GM21576 (cell line): ENCODE measurements around the gene CAPZB.

Source experiments
- ATAC-seq: cut with Tn5 transposase; IDR thresholded peaks from one replicate; pipeline ENCODE4 v1.9.1; 2021; ENCODE audit warnings: mild to moderate bottlenecking, moderate library complexity; ENCODE audit not compliant: unreplicated experiment

Gene CAPZB

DNA sequence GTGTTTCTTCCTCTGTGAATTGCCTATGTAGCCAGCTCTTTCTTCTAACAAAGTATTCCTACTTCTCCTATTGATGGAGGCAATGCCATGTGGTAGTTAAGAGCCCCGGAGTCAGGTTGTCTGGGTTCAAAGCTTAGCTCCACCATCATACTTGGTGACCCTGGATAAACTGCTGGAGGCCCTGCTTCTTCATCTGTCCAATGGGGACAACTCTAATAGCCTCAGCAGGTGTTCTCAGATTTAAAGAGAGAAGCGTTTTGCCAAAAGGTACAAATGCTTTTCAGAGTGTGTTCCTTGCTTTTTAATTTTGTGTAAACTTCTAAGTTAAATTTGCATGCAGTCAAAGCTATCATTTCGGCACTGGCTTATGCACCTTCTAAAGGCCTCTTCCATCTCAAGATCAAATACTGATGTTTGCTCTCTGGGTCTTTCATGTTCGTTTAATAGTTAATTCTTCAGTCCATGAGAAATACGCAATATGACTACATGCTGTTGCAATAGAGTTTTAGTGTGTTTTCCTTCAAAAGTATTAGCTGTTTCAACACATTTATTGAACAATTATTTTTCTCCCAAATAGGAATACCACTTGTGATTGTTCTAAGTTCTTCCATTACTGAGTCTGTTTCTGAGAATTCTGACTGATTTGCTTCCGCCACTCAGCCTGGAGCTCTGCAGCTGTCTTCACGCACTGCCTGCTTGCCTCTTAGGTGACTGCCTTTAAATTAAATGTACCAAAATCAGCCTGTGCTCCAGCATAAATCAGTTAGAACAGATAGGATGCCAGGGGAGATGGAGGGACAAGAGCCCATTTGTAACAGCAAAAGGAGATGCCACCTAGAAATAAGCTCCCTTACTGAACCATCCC, 75.6 kb downstream of the CAPZB start:
- ATAC-seq, result no peak

DNA sequence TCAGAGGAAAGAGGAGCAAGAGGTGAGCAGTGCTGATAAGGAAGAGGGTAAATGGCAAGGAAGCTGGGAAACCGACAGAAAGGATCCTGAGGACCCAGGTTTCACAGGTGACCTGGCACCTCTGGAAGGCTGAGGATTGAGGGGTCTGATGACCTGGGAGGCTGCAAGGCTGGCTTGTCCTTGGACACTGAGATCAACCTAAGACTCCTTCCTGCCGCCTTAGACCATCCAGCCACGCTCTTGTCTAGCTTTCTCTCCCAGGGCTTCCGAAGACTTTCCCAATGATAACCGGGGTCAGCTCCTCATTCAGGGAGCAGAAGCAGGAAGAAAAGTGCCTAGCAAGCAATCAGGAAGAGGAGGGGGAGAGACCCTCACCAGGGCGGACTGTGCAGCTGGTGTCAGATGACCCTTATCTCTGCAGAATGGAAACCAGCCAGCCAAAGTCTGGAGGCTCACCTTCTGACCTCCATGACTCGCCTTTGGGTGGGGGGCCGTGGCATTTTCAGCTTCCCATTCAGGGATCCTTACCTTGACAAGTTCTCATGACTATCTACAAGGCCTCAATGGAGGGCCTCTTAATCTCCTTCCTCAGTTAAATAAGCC, 77.7 kb downstream of the CAPZB start:
- no peak for ATAC-seq

DNA sequence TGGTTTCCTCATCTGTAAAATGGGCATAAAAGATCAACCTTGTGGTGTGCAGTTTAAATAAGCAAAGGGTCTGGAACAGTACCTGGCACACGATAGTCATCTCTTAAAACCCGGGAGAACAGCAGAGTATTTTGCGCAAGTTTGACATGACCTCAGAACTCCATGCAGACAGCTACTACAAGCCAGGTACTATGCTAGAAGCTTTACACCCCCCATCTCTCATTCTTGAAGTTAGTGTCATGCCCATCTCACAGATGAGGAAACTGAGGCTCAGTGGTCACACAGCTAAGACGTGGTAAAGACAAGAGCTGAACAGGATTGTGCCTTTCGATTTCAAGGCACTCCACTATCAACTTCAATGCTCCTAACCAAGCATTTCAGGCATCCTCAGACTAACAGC, 78.7 kb downstream of the CAPZB start:
- no peak for ATAC-seq

DNA sequence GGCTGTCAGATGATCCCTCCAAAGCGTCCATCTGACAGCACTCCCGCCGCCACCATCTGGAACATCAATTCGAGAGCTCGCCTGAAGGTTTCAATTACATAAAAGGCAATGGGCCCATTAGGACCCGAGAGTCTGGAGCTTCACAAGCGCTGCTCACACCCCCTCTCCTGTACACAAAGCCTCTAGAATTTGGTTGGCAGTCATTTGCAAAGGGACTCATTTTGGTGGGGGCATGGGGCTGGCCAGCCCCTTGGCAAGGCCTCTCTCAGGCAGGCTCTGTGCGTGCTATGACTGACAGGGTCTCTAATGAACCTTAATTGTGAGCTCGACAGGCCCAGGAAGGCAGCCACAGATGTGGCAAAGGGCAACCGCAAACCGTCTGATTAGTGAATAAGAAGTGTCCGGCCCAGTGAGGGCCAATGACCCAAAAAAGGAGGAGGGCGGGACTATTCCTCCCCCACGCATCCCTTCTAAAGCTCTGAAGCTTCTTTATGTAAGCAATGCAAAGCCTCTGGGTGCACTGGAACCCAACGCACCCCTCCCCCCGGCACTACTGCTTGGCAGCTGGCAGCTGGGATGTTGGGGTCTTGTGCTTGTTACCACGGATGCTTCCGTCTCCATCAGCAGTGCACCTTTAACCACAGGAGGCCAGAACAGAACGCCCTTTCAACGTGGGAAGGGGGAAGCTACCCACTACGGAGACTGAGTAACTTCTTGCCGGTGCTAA, 79.4 kb downstream of the CAPZB start:
- no peak for ATAC-seq

DNA sequence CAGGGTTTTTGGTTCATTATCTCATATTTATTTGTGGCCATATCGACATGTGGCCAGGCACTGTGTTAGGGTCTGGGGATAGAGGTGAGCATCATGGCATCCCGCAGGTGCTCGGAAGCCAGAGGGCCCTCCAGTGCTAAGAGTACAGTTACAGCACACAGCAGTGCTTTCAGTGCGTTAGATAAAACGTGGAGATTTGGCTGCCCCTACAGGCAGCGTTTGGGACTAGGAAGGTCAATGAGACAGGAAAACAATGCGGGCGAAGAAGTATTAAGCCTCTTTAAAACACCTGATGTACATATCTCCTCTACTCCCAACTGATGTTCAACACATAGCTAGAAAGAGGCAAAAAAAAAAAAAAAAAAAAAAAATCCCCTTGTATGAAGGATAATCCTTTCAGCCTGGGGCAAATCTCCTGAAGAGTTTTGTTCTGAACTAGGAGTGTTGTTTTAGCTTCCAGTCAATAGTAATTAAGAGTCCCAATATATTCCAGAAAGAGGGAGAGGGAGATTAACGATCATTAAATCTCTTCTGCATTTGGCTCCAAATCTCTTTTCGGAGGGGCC, 80.1 kb downstream of the CAPZB start:
- ATAC-seq, result no peak

DNA sequence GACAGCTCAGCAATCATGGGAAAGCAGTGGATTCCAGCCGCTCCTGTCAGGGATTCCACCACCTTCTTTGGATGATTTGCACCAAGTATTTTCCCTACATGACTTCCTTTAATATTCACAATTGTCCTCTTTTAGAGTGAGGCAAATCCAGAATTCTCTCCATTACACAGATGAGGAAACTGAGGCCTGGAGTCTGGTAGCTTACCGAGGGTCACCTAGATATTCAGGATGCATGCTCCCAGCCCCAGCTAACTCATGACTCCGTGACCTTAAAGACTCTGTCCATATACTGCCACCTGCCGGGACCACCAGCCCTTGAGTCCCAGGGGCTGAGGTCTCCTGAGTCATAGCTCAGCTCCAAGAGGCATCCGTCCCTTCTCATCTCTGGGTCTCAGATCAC, 80.6 kb downstream of the CAPZB start:
- no peak for ATAC-seq

DNA sequence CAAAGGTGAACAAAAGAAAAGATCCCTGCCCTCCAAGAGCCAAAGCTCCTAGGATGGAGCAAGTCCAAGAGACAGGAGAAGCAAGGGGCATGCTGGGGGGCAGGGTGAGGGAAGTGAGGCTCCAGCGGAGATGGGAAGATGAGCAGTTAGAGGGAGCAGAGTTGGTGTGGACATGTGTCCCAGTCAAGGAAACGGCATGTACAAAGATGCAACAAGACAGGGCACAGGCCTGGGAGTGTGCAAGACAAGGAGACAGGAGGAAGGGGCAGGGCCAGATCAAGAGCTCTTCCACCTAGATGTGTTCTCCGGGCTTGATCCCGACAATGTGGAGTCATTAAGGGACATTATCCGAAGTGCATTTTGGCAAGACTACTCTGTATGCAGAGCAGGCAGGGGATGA, 82.1 kb downstream of the CAPZB start:
- no peak for ATAC-seq

DNA sequence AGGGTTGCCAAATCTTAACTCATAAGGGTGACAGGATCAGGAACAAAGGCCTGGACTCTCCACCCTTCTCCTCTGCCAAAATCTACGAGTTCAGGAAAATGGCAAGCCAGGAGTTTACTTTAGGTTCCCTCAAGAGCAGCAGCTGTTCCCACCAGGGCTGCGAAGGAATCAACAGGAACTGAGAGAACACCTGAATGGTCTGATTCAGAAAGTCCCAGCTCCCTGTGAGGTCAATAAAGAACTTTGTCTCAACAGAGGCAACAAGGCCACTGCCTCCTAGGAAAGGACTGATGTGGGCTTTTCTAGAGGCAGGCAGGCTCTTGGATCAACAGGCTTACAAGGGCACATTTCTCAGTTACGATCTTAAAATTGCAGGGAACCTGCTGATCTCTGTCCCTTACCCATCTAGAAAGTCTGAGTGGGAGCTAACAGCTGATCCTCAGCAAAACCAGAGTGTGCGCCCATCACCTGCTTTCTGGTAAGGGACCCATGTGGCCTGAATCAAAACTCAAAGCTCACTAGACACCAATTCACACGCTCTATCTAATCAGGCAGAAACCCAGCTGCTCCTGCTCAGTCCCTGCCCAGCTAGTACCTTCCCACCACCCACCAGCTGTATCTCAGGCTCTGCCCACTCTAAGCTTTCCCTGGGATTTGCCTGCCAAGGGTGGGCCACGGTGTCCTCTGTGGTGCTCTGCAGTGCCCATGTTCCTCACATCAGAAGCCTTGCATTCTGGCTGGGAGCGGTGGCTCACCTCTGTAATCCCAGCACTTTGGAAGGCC, 83.1 kb downstream of the CAPZB start:
- no peak for ATAC-seq

DNA sequence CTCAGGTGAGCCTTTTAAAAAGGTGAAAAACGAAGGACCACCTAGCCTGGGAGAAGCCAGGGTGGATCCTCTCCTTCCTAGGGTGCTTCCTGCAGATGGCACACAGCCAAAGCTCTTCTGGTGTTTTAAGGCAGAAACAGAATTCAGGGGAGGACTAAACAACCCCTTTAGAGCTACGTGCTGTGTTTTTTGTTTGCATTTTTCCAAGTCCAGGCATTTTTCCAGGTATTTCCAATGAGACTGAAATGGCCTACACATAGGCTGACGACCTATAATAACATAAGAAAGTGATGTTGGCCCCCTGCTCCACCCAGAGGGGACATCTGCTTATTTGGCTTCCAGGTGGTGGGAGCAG, 83.8 kb downstream of the CAPZB start:
- ATAC-seq, result no peak

DNA sequence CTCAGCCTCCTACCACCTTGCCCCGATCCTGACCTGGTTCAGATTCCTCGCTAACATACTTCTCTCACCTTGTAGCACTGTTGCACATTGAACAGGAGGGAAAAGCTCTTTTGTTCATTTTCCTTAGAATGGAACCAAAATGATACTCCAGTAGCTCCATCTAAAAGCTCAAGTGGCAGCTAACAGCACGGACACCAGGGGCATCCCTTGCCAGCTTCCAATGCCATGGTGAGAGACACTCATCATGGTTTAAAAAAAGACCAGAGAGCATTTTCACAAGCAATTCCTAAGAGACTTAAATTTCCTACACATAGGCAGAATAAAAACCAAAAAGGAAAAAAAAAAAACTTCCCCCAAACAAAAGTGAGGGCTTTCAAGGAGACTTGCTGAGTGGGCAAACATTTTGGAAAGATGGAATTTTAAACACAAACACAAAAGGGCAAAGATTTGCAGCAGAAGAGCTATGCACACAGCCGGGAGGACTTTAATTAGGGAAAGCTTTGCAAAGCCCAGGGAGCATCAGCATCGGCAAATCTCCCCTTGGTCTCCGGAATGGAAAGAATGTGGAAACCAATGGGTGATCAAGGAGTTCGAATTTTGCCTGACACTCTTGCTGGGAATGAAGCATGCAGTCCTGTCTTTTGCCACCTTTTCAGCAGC, 84.3 kb downstream of the CAPZB start:
- ATAC-seq, result no peak

DNA sequence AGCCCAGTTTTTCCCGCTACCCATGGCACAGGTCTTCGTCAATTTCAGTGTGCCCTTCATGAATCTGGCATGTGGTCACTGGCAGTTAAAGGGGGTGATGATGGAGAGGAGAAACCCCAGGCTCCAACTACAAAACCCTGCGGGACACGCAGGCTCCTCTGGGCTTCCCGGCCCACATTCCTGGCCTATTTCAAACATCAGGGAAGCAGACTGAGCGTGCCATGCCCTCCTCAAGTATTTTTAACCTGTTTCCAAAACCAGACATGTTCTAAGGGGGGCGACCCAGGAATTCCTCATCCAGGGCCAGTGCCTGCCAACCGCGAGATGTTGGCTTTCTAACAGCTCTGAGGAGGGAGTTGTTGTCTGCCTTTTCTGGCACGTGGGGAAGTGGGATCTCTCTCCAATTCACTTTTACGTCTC, 85.1 kb downstream of the CAPZB start:
- no peak for ATAC-seq

DNA sequence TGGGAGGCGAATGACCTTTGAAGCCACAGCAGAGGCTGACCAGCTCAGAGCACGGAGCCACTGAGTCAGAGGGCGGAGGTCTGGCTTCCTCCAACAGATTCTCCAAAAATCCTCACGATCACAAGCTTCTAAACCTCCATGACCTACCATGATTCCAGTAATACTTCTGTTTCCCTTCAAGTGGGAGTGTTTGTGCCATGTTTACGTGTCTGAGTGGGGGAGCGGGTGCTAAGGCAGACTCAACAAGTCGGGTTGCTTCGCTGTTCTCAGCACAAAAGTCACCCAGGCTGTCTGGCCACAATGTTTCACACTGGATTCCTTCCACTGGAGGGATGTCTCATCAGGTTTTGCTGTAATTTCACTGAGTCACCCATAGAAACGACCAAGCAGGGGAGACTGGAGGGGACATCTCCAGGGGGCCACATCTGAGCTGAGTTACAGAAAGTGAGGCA, 87.0 kb downstream of the CAPZB start:
- ATAC-seq, result no peak

DNA sequence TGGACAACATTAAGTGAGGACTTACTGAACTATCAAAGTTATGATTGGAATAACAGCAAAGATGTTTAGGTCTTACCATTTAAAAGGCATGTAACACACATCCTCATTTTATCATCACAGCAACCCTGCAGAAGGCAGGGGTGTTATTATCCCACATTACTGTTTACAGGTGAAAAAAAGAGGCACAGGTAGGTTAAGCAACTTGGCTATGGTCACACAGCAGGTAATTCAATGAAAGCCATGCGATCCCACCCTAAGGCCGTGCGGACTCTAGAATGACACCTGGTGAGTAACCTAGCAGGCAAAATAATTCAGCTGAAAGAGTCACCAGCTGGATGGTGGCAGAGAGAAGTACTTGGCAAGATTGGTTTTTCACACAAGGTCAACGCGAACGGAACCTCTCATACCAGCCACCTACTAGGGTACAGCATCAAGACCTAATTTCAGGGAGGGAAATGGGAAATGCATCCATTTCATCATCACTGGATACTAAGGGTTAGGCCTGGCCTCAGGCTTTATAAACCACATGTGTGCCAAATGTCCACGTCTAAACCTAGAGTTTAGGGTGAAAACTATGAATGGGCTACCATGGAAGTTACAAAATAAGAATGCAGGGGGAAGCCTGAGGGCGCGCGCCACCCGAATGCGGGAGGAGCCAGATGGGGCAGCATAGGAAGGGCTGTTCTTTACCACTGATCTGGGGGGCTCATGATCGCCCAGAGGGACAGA, 88.0 kb downstream of the CAPZB start:
- no peak for ATAC-seq

DNA sequence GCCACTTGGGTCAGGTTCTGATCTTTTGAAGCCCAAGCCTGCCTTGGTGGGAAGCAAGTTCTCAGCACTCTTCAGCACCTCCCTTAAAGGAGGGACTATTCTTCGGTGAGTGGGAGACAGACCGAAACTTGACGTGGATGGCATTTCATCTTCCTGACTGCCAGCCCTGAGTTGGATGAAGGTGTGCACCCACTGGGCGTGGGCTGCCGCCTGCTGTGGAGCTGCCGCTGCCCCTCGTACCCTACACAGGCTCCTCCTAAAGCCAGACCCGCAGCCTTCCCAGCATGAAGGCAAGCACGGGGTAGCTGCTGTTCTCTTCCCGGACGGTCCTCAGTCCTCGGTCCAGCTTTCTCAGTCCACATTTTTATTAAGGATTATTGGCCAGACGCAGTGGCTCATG, 89.1 kb downstream of the CAPZB start:
- no peak for ATAC-seq

DNA sequence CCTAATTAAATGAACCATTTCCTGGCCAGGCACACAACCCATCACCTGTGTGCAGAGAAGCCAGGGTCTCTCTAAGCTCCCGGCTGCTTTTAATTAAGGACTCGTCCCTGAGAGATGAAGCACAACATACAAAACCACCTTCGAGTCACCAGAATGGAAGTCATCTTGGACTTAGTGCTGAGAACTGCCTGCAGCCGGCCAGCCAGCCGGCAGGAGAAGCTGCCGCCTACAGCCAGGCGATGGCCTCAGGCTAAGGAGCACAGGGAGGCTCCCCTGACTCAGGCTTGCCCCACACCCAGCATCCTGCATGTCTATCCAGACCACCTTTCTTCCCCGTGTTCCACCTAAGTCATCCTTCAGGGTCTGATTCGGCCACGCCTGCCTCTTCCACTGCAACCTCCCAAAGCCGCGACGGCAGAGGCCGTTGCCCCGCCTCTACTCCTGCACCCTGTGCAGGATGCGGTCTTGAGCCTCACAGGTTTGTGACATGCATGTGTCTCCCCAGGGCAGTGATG, 89.6 kb downstream of the CAPZB start:
- no peak for ATAC-seq

DNA sequence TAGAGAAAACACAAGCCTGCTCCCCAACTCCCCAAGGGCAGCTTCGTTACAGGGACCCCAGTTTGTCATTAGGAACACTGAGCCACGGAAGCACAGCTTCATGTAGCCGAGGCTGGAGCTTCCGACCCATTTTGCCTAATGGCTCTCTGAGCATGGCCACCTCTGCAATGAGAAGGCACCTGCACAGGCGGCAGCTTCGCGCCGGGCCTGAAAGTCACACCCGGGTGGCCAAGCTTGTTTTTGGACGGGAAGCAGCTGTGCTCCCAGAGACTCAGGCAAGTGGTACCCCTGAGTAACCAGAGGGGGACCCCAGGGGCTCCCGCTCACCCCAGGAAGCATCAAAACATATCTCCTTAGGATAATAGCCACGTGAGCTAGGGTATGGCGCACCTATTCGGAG, 92.3 kb downstream of the CAPZB start:
- ATAC-seq, result no peak

DNA sequence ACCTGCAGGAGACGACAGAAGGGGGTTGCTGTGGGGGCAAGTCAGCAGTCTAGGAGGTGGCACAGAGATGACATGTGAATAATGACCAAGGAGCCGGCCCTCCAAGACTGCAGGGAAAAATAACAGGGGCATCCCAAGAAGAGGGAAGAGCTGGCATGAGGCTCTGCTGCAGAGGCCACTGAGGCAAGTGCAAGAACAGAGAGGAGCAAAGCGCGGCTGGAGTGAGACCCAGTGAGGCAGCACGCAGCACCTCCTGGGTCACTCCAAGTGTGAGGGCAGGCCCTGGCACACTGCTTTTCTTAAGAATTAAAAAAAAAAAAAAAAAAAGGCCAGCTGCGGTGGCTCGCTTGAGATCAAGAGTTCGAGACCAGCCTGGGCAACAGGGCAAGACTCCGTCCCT, 93.1 kb downstream of the CAPZB start:
- ATAC-seq, result no peak

DNA sequence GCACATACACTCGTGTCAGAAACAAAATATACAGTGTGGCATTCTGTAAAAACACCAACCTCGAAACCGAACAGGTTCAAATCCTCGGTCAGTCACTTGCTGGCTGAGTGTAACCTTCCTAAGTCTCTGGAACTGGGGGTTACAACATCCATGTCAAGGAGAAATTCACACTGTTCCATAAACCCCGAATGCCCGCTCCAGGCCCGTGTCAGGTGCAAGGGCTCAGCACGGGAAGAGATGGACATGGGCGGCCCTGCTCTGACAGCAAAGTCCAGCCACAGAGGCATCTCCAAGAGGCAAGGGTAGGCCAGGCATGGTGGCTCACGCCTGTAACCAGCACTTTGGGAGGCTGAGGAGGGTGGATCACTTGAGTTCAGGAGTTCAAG, 93.8 kb downstream of the CAPZB start:
- ATAC-seq, result no peak

DNA sequence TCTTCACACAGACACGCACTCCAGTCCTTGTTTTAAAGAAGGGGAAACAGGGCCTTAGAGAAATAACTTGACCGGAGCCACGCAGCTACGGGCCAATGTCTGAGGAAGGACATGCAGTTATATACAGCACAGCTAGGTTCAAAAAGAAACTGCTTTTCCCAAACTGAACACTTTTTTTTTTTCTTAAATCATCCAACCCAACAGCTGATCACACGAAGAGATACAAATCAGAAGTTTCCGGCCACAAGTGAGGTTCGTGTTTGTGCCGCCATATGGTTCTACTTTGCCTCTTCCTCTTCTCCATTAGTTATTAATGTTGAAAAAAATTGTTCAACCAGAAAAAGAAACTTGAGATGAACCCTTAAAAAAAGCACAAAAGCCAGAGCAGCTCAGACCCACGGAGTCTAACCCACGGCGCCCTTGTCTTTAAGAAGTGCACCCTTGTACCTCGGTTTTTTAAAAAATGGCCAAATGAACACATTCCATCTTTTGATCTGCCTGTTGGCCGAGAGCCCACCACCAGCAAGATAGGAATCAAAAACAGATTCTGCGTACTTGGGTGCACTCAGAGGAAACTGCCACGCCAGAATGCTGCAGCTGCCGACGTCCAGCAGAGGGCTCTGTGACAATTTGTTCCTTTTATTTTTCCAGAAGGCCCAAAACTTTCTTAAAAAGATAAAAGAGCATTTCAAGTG, 94.3 kb downstream of the CAPZB start:
- ATAC-seq, result no peak
